GM21723 (cell line): Measurements from ENCODE around the gene TRAPPC14.

Experiments
- ATAC-seq: cut with Tn5 transposase; IDR thresholded peaks from one replicate; pipeline ENCODE4 v1.9.1; 2021; ENCODE audit warnings: mild to moderate bottlenecking, moderate library complexity; ENCODE audit not compliant: unreplicated experiment

Gene TRAPPC14

DNA sequence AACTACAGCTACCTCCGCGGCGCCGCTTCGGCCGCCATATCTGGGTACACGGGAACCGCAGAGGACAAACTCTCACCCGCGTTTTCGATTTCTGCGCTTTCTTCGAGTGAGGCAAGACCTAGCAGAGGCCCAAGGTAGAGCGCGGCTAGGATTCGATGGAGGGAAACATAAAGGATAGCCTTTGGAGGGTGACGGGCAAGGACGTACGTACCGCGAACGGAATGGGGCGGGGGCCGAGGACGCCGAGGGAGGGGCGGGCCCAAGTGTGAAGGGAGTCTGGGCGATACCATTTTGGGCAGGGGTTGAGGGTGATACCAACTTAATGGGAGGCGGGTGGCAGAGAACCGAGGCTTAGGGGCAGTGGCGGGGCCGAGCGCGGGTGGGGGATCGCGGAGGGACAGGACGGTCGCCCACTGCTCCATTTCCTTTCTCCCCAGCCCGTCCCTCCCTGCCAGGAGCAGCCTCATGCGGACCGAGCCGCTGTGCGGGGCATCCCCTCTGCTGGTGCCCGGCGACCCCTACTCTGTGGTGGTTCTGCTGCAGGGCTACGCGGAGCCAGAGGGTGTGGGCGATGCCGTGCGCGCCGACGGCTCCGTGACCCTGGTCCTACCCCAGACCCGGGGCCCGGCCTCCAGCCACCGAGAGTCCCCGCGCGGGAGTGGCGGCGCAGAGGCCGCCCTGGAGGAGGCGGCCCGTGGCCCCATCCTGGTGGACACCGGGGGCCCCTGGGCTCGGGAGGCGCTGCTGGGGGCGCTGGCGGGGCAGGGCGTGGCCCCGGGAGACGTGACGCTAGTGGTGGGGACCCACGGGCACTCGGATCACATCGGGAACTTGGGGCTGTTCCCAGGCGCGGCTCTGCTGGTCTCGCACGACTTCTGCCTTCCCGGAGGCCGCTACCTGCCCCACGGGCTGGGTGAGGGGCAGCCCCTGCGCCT, 31.3 kb downstream of the TRAPPC14 start, which contains the start of gene MBLAC1:
Gene MBLAC1 (plus strand): TSS at position 37 of the 935 bp plus-strand sequence. CDS start 429 bp downstream, at position 466.
- ATAC-seq = peak; percentile 67

- peak; percentile 24 for ATAC-seq
Measured at GRCh38 chr7:100126239-100126930, 32.1 kb downstream of the TRAPPC14 start.

DNA sequence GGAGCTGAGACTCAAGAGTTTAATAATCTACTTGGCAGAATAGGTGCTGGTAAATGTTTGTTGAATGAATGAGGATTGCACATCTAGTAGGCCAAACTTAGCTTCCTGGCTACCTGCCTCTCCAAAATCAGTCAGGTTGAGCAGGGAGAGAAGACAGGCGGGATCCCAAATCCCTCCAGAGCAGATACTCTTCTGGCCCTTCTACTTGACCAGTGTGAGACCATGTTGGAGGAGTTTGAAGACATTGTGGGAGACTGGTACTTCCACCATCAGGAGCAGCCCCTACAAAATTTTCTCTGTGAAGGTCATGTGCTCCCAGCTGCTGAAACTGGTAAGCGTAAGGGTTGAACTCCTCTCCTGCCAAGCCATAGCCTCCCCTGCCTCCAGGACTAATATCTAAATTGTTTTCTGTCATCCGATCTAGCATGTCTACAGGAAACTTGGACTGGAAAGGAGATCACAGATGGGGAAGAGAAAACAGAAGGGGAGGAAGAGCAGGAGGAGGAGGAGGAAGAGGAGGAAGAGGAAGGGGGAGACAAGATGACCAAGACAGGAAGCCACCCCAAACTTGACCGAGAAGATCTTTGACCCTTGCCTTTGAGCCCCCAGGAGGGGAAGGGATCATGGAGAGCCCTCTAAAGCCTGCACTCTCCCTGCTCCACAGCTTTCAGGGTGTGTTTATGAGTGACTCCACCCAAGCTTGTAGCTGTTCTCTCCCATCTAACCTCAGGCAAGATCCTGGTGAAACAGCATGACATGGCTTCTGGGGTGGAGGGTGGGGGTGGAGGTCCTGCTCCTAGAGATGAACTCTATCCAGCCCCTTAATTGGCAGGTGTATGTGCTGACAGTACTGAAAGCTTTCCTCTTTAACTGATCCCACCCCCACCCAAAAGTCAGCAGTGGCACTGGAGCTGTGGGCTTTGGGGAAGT, 34.0 kb downstream of the TRAPPC14 start:
- ATAC-seq = no peak

GRCh38 chr7:100122568-100122967, 36.0 kb downstream of the TRAPPC14 start:
- no peak for ATAC-seq

DNA sequence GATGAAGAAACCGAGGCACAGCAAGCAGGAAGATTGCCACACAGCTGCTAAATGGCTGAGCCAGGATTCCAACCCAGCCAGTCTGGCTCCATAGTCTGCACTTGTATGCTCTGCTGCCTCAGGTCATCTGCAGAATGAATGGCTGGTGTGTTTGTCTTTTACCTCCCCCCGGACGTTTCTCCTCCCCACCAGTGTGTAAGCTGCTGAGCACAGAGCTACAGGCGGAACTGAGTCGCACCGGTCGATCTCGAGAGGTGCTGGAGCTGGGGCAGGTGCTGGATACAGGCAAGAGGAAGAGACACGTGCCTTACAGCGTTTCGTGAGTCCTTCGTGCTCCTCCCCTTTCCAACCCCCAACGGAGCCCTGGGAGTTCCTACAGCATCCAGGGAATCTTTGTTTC, 36.5 kb downstream of the TRAPPC14 start:
- ATAC-seq = no peak

DNA sequence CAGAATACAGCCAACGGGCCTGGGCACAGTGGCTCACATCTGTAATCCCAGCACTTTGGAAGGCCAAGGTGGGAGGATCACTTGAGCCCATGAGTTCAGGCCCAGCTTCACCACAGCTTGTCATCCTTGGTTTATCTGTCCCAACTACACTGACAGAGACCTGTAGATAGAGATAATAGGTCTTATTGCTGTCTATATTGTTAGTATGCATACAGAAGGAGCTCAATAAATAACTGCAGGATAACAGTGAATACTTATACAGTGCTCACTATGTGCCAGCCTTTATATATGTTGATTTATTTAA, 37.8 kb downstream of the TRAPPC14 start:
- no peak for ATAC-seq

DNA sequence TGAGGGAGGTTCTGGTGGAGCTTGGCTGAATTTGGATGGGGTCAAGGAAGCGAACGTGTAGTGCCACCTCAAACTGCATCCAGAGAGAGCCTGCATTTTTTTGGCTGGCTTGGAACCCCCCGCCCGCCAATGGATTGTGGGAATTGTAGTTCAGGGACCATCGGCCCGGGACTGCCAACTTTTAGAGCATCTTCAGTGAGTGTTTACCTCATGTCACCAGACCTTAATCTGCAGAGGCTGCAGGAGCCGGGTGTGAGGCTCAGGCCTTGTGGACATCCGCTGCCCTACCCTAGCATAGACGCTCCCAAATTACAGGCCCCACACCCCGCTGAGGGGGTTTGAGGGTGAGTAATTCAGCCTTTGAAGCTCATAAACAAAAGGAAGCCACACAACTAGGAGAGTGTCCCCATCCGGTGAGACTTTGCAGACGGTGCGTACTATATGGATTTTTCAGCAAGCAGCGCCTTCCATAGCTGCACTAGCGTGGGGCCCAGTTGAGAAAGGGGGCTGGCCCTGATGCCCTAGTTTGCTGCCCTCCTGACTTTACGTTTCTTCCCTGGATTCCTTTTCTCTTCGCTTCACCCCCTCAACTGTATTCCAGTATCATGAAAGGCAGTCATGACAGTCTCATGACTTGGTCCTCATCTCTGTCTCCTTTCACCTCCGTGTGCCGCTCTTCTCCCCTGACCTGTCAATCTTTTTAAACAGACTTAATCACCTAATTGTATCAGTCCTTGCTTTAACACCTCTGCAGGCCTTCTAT, 38.4 kb downstream of the TRAPPC14 start:
- ATAC-seq = peak; percentile 40

GRCh38 chr7:100119072-100119969, 39.2 kb downstream of the TRAPPC14 start, which contains the start of the genes CNPY4 and TAF6:
Gene CNPY4, plus strand, starts transcription at chr7:100119634. Its CDS starts 111 bp downstream, at chr7:100119745.
Gene TAF6, minus strand, starts transcription at chr7:100119358. Its CDS starts 5,149 bp downstream, at chr7:100114209.
- ATAC-seq = peak; percentile 71

- ATAC-seq = no peak
Measured at GRCh38 chr7:100118388-100119071, 40.0 kb downstream of the TRAPPC14 start.

- ATAC-seq = no peak
Measured at GRCh38 chr7:100115026-100115425, 43.5 kb downstream of the TRAPPC14 start.

GRCh38 chr7:100111914-100112313, 46.6 kb downstream of the TRAPPC14 start:
- no peak for ATAC-seq

DNA sequence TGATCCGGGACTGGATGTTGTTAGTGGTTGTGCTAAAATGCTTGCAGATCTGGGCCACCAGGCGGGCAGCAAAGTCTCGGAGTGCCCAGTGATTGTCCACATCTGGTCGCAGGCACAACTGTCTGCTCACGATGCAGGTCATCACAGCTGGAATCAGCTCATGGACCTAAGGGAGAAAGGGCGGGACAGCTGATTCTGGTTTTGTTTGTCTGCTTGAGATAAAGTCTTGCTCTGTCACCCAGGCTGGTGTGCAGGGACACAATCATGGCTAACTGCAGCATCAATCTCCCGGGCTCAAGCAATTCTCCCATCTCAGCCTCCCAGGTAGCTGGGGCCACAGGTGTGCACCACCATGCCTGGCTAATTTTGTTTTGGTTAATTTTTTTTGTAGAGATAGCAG, 47.4 kb downstream of the TRAPPC14 start:
- ATAC-seq = no peak

DNA sequence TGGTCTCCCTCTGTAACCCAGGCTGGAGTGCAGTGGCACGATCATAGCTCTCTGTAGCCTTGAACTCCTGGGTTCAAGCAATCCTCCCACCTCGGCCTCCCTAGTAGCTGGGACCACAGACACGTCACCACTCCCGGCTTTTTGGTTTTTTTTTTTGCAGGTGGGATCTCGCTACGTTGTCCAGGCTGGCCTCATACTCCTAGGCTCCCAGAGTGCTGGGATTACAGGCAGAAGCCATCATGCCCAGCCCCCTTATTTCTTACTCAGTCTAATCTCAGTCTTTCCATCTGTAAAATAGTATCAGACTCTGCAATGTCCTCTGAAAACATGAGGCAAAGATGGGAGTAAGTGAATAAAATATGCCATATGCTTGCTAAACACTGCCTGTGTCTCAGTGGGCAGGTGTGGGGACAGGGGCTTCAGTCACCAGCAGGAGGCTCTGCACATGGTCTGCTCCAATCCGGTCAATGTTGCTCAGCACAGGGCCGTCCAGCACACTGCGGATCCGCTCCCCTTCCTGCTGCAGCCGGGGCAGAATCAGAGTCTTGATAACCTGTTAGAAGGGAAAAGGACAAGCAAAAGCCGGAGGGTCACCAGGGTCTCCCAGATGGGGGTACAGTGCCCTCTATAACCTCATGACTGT, 48.9 kb downstream of the TRAPPC14 start:
- ATAC-seq = no peak

DNA sequence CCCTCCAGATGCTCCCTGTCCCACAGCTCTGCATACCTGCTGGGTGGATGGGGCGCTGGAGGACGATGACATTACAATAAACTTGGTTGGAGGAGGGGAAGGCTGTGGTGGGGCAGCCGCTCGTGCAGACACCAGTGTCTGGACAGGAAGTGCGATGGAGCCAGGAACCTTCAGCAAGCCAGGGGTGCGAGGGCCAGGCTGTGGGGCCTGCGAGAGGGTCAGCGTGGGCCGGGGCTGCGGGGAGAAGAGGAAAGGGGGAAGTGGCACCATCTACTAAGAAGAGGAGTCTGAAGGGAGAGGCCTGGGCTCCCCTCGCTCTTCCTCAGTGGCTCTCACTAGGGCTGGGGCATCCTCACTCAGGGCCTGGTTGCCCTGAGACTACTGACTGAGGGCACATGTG, 50.6 kb downstream of the TRAPPC14 start:
- ATAC-seq = no peak

- ATAC-seq = no peak
Measured at GRCh38 chr7:100107125-100107737, 51.3 kb downstream of the TRAPPC14 start.

DNA sequence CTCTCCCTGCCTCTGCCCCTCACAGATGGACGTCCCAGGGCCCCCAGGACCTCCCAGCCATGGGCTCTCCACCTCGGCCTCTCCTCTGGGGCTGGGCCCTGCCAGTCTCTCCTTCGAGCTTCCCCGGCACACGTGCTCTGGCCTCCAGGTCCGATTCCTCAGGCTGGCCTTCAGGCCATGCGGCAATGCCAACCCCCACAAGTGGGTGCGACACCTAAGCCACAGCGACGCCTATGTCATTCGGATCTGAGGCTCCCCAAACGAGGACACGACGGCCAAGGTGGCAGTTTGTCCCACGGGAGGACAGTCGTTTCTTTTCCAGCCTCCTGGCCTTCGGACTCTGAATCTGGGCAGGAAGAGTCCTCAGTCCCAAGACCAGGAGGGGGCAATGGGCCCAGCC, 51.9 kb downstream of the TRAPPC14 start:
- no peak for ATAC-seq

DNA sequence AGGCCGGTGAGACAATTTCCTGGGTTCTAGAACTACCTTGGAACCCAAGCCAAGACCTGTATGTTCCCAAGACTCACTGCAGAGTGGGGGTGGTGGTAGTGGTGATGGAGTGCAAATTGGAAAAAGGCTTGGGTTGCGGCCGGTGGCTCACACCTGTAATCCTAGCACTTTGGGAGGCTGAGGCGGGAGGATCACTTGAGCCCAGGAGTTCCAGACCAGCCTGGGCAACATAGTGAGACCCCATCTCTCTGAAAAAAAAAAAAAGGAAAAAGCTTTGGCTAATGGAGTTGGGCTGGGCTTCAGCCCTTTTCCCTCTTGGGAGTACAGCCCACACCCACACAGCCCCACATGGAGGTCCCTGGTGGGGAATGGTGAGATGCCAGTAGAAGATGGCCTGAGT, 53.0 kb downstream of the TRAPPC14 start:
- no peak for ATAC-seq
